HepG2 (cell line): ENCODE measurements around the gene CNP. TPM values are rescaled to one million over a fixed set of nuclear protein-coding genes. Genes with fewer than 3 reads are reported as not detected.
A peak's percentile ranks its signal among the peaks of the same experiment; 100 is the strongest.

Source experiments
- ATAD3A ChIP-seq: sonication (generic); formaldehyde crosslinking; IDR thresholded peaks from 2 replicates; pipeline ENCODE4 v1.4.0; 2020; ENCODE audit warnings: missing genetic modification reagents
- ERF ChIP-seq: IDR thresholded peaks from 2 replicates; pipeline ENCODE4 v1.6.1; 2018; ENCODE audit warnings: missing biosample characterization, missing genetic modification reagents
- FIP1L1 ChIP-seq: fragments of 200-400 bp; formaldehyde crosslinking; IDR thresholded peaks from 2 replicates; pipeline ENCODE4 v1.6.1; 2018; ENCODE audit warnings: low read depth, mild to moderate bottlenecking, low read length, moderate library complexity, borderline replicate concordance; ENCODE audit not compliant: insufficient read depth
- FOXM1 ChIP-seq: sonication (generic); formaldehyde crosslinking; IDR thresholded peaks from 2 replicates; pipeline ENCODE4 v1.5.0; 2020; ENCODE audit warnings: missing genetic modification reagents
- KLF13 ChIP-seq: sonication (generic); formaldehyde crosslinking; IDR thresholded peaks from 2 replicates; pipeline ENCODE4 v1.4.0; 2020; ENCODE audit warnings: mild to moderate bottlenecking, missing genetic modification reagents
- MTF2 ChIP-seq: sonication (generic); formaldehyde crosslinking; IDR thresholded peaks from 2 replicates; pipeline ENCODE4 v1.5.0; 2020; ENCODE audit warnings: missing genetic modification reagents, borderline replicate concordance
- RFX1 ChIP-seq: fragments of 450-650 bp; IDR thresholded peaks from 2 replicates; pipeline ENCODE4 v1.6.1; 2017
- YY1 ChIP-seq: IDR thresholded peaks from 2 replicates; pipeline ENCODE4 v1.6.1; 2011; ENCODE audit warnings: low read length, low read depth, moderate library complexity, mild to moderate bottlenecking; ENCODE audit not compliant: insufficient read depth, insufficient replicate concordance
- ZBTB38 ChIP-seq: sonication (generic); formaldehyde crosslinking; IDR thresholded peaks from 2 replicates; pipeline ENCODE4 v1.5.1; 2020; ENCODE audit warnings: mild to moderate bottlenecking, missing genetic modification reagents
- ZNF33B ChIP-seq: sonication (generic); formaldehyde crosslinking; IDR thresholded peaks from 2 replicates; pipeline ENCODE4 v1.5.1; 2020; ENCODE audit warnings: mild to moderate bottlenecking, missing genetic modification reagents
- ZNF841 ChIP-seq: sonication (generic); formaldehyde crosslinking; IDR thresholded peaks from 2 replicates; pipeline ENCODE4 v1.8.1; 2023; ENCODE audit warnings: missing genetic modification reagents, borderline replicate concordance
- ZSCAN22 ChIP-seq: sonication (generic); formaldehyde crosslinking; IDR thresholded peaks from 2 replicates; pipeline ENCODE4 v1.4.0; 2020; ENCODE audit warnings: mild to moderate bottlenecking, missing genetic modification reagents
- polyA plus RNA-seq, 8 experiments: library from polyadenylated mRNA; depleted of rRNA in 3 of 8; stranded (reverse) in 7 of 8; unstranded in 1 of 8; fragments of >200 nt; fragmentation: Illumina TruSeq in 4 of 8; extraction: Trizol in 4 of 8; gene quantifications; 2 replicates each; pipeline versions ENCODE4 v1.2.1 to v1.2.3, GENCODE V29; 2011 to 2016; ENCODE audit warnings: low read depth in 4 of 8, missing spikeins in 1 of 8, mixed read lengths in 1 of 8; ENCODE audit not compliant: insufficient read depth in 1 of 8
- total RNA-seq, 5 experiments: library from RNA; depleted of rRNA; stranded (reverse); fragments of >200 nt; fragmentation: Illumina TruSeq; extraction: Trizol; gene quantifications; 2 replicates each; pipeline ENCODE4 v1.2.3, GENCODE V29; 2016; ENCODE audit warnings: low read depth in 1 of 5
- TF ChIP-seq, protein P1 (sequence below): sonication (generic); formaldehyde crosslinking; IDR thresholded peaks from 2 replicates; pipeline ENCODE4 v1.8.1; 2022; ENCODE audit warnings: low read depth, mild to moderate bottlenecking, missing genetic modification reagents
- TF ChIP-seq, protein P2 (sequence below): sonication (generic); formaldehyde crosslinking; IDR thresholded peaks from 2 replicates; pipeline ENCODE4 v1.8.0; 2022; ENCODE audit warnings: missing genetic modification reagents, mild to moderate bottlenecking, moderate library complexity, borderline replicate concordance
- TF ChIP-seq, protein P3 (sequence below): sonication (generic); formaldehyde crosslinking; IDR thresholded peaks from 2 replicates; pipeline ENCODE4 v1.9.0; 2022; ENCODE audit warnings: low read depth, missing genetic modification reagents
- TF ChIP-seq, protein P4 (sequence below): sonication (generic); formaldehyde crosslinking; IDR thresholded peaks from 2 replicates; pipeline ENCODE4 v1.5.0; 2020; ENCODE audit warnings: mild to moderate bottlenecking, missing genetic modification reagents, moderate library complexity

The CNP gene
- total and polyA plus RNA-seq, 2 of the 13 experiments (the other 11 are each of a cell fraction or from before 2014, with no cell fraction given) = 97.2 to 161 TPM

DNA sequence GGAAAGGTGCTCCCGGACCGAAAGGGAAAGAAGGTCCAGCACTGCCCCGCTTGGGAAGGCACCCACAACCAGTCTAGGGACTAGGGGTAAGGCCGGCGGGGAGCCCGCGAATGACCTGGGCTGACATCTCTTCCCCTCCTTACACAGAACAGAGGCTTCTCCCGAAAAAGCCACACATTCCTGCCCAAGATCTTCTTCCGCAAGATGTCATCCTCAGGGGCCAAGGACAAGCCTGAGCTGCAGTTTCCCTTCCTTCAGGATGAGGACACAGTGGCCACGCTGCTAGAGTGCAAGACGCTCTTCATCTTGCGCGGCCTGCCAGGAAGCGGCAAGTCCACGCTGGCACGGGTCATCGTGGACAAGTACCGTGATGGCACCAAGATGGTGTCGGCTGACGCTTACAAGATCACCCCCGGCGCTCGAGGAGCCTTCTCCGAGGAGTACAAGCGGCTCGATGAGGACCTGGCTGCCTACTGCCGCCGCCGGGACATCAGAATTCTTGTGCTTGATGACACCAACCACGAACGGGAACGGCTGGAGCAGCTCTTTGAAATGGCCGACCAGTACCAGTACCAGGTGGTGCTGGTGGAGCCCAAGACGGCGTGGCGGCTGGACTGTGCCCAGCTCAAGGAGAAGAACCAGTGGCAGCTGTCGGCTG lies 1.5 kb downstream of the CNP start (continued):
- TF ChIP-seq KLF13 (CRISPR knock-in tag) = 0 out of 2 replicates have a peak, but pooled peaks have one; percentile 32
- no peak for TF ChIP-seq MTF2
- TF ChIP-seq, protein P1, sequence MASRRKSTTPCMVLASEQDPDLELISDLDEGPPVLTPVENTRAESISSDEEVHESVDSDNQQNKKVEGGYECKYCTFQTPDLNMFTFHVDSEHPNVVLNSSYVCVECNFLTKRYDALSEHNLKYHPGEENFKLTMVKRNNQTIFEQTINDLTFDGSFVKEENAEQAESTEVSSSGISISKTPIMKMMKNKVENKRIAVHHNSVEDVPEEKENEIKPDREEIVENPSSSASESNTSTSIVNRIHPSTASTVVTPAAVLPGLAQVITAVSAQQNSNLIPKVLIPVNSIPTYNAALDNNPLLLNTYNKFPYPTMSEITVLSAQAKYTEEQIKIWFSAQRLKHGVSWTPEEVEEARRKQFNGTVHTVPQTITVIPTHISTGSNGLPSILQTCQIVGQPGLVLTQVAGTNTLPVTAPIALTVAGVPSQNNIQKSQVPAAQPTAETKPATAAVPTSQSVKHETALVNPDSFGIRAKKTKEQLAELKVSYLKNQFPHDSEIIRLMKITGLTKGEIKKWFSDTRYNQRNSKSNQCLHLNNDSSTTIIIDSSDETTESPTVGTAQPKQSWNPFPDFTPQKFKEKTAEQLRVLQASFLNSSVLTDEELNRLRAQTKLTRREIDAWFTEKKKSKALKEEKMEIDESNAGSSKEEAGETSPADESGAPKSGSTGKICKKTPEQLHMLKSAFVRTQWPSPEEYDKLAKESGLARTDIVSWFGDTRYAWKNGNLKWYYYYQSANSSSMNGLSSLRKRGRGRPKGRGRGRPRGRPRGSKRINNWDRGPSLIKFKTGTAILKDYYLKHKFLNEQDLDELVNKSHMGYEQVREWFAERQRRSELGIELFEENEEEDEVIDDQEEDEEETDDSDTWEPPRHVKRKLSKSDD (CRISPR knock-in tag) = 0 out of 2 replicates have a peak, but pooled peaks have one; percentile 13
- peak; percentile 7; the same call in 1 of the 2 replicates for TF ChIP-seq ATAD3A (CRISPR knock-in tag)
- no peak for TF ChIP-seq ZNF33B (CRISPR knock-in tag)
- TF ChIP-seq ERF (CRISPR knock-in tag) = no peak
- TF ChIP-seq FIP1L1 = no peak; the same call in 1 of the 2 replicates
- 0 out of 2 replicates have a peak, but pooled peaks have one; percentile 25 for TF ChIP-seq ZNF841 (CRISPR knock-in tag)
- TF ChIP-seq RFX1 = no peak
- TF ChIP-seq ZBTB38 (CRISPR knock-in tag) = peak; percentile 77
- no peak for TF ChIP-seq FOXM1
- no peak for TF ChIP-seq ZSCAN22 (CRISPR knock-in tag)
- TF ChIP-seq, protein P2, sequence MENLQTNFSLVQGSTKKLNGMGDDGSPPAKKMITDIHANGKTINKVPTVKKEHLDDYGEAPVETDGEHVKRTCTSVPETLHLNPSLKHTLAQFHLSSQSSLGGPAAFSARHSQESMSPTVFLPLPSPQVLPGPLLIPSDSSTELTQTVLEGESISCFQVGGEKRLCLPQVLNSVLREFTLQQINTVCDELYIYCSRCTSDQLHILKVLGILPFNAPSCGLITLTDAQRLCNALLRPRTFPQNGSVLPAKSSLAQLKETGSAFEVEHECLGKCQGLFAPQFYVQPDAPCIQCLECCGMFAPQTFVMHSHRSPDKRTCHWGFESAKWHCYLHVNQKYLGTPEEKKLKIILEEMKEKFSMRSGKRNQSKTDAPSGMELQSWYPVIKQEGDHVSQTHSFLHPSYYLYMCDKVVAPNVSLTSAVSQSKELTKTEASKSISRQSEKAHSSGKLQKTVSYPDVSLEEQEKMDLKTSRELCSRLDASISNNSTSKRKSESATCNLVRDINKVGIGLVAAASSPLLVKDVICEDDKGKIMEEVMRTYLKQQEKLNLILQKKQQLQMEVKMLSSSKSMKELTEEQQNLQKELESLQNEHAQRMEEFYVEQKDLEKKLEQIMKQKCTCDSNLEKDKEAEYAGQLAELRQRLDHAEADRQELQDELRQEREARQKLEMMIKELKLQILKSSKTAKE = no peak
- TF ChIP-seq, protein P3, sequence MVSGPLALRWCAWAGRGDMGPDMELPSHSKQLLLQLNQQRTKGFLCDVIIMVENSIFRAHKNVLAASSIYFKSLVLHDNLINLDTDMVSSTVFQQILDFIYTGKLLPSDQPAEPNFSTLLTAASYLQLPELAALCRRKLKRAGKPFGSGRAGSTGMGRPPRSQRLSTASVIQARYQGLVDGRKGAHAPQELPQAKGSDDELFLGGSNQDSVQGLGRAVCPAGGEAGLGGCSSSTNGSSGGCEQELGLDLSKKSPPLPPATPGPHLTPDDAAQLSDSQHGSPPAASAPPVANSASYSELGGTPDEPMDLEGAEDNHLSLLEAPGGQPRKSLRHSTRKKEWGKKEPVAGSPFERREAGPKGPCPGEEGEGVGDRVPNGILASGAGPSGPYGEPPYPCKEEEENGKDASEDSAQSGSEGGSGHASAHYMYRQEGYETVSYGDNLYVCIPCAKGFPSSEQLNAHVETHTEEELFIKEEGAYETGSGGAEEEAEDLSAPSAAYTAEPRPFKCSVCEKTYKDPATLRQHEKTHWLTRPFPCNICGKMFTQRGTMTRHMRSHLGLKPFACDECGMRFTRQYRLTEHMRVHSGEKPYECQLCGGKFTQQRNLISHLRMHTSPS (CRISPR knock-in tag) = 0 out of 2 replicates have a peak, but pooled peaks have one; percentile 30
- no peak for TF ChIP-seq YY1
- TF ChIP-seq, protein P4, sequence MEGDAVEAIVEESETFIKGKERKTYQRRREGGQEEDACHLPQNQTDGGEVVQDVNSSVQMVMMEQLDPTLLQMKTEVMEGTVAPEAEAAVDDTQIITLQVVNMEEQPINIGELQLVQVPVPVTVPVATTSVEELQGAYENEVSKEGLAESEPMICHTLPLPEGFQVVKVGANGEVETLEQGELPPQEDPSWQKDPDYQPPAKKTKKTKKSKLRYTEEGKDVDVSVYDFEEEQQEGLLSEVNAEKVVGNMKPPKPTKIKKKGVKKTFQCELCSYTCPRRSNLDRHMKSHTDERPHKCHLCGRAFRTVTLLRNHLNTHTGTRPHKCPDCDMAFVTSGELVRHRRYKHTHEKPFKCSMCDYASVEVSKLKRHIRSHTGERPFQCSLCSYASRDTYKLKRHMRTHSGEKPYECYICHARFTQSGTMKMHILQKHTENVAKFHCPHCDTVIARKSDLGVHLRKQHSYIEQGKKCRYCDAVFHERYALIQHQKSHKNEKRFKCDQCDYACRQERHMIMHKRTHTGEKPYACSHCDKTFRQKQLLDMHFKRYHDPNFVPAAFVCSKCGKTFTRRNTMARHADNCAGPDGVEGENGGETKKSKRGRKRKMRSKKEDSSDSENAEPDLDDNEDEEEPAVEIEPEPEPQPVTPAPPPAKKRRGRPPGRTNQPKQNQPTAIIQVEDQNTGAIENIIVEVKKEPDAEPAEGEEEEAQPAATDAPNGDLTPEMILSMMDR (CRISPR knock-in tag) = 0 out of 2 replicates have a peak, but pooled peaks have one; percentile 0
